IMR-90 (cell line): ENCODE results near the gene UST. TPM values are rescaled to one million over a fixed set of nuclear protein-coding genes. Genes with fewer than 3 reads are reported as not detected.
A peak's percentile ranks its signal among the peaks of the same experiment; 100 is the strongest.
"Not testable (repeated sequence)": the region's sequence is repeated elsewhere in the genome, so short reads cannot be mapped to it uniquely, and the experiment has no call there.

Experiments used
- ATAC-seq: fragments of 200-7000 bp; cut with Tn5 transposase; 2 replicates; pipeline ENCODE4 v1.9.1; 2020; ENCODE audit warnings: low read depth, mild to moderate bottlenecking, moderate library complexity
- BruUV-seq: library from RNA; stranded (reverse); fragments of 400-500 nt; replicated peaks from 2 replicates; lab custom pipeline; 2021; lab: Mats Ljungman, UMichigan
- CTCF ChIA-PET: fragments of 300-600 bp; formaldehyde crosslinking; extraction: SDS; loops from one replicate; lab custom pipeline; 2021; ENCODE audit warnings: antibody characterized with exemption; lab: Yijun Ruan, JAX
- POLR2A ChIA-PET: fragments of 300-600 bp; sonication (Branson Sonifier 250); formaldehyde crosslinking; loops from one replicate; lab custom pipeline; 2022; ENCODE audit warnings: antibody characterized with exemption; ENCODE audit not compliant: unreplicated experiment; lab: Charles Lee
- DNase-seq: peaks from one replicate; pipeline ENCODE4 v3.0.0; 2013
- H2AFZ ChIP-seq: replicated peaks from 2 replicates; pipeline ENCODE3; 2013; ENCODE audit warnings: low read length, mild to moderate bottlenecking; ENCODE audit not compliant: poor library complexity
- H2AK5ac ChIP-seq: 2 replicates; pipeline ENCODE4 v1.6.1; 2013; ENCODE audit warnings: low read depth, low read length, inconsistent platforms
- H2AK9ac ChIP-seq: replicated peaks from 2 replicates; pipeline ENCODE3; 2013; ENCODE audit warnings: mild to moderate bottlenecking, low read depth, low read length, moderate library complexity; ENCODE audit not compliant: poor library complexity
- H2BK120ac ChIP-seq: 2 replicates; pipeline ENCODE4 v1.6.1; 2013; ENCODE audit warnings: low read depth, low read length, inconsistent platforms
- H2BK15ac ChIP-seq: 3 replicates; pipeline ENCODE4 v1.6.1; 2013; ENCODE audit warnings: low read depth, low read length, inconsistent platforms
- H2BK20ac ChIP-seq: 2 replicates; pipeline ENCODE4 v1.6.1; 2013; ENCODE audit warnings: low read depth, mild to moderate bottlenecking, inconsistent platforms, low read length, moderate library complexity
- H2BK5ac ChIP-seq: 2 replicates; pipeline ENCODE4 v1.6.1; 2013; ENCODE audit warnings: mild to moderate bottlenecking, low read depth, low read length, inconsistent platforms; ENCODE audit not compliant: poor library complexity, severe bottlenecking
- H3K14ac ChIP-seq: replicated peaks from 2 replicates; pipeline ENCODE4 v1.6.1; 2013; ENCODE audit warnings: low read depth, low read length, inconsistent platforms
- H3K18ac ChIP-seq: 2 replicates; pipeline ENCODE4 v1.6.1; 2013; ENCODE audit warnings: low read depth, low read length, control low read depth
- H3K23ac ChIP-seq: 2 replicates; pipeline ENCODE4 v1.6.1; 2013; ENCODE audit warnings: low read depth, low read length, inconsistent platforms
- H3K27ac ChIP-seq: 2 replicates; pipeline ENCODE4 v1.5.1; 2013; ENCODE audit warnings: mild to moderate bottlenecking, control low read depth, low read length; ENCODE audit not compliant: insufficient read depth
- H3K27me3 ChIP-seq: 2 replicates; pipeline ENCODE4 v1.6.1; 2013; ENCODE audit warnings: low read length; ENCODE audit not compliant: control insufficient read depth, insufficient read depth
- H3K36me3 ChIP-seq: 2 replicates; pipeline ENCODE4 v1.6.1; 2013; ENCODE audit warnings: low read length, mixed read lengths; ENCODE audit not compliant: control insufficient read depth, insufficient read depth
- H3K4ac ChIP-seq: 2 replicates; pipeline ENCODE4 v1.6.1; 2013; ENCODE audit warnings: low read depth, low read length, inconsistent platforms
- H3K4me1 ChIP-seq: 2 replicates; pipeline ENCODE4 v1.6.1; 2013; ENCODE audit warnings: low read length, mixed read lengths; ENCODE audit not compliant: control insufficient read depth, insufficient read depth
- H3K4me2 ChIP-seq: 2 replicates; pipeline ENCODE4 v1.6.1; 2013; ENCODE audit warnings: low read depth, mild to moderate bottlenecking, control low read depth, low read length, moderate library complexity
- H3K4me3 ChIP-seq: 2 replicates; pipeline ENCODE4 v1.5.1; 2013; ENCODE audit warnings: low read depth, mild to moderate bottlenecking, control low read depth, low read length, moderate library complexity; ENCODE audit not compliant: insufficient read depth
- H3K56ac ChIP-seq: 2 replicates; pipeline ENCODE4 v1.6.1; 2013; ENCODE audit warnings: low read length, inconsistent platforms; ENCODE audit not compliant: insufficient read depth; ENCODE audit errors: extremely low read depth
- H3K79me1 ChIP-seq, 2 experiments: 2 replicates each; pipeline ENCODE4 v1.6.1; 2013; ENCODE audit warnings: low read length in 2 of 2, inconsistent platforms in 1 of 2, low read depth in 1 of 2
- H3K9ac ChIP-seq: 2 replicates; pipeline ENCODE4 v1.6.1; 2013; ENCODE audit warnings: low read depth, low read length, control low read depth
- H3K9me1 ChIP-seq: 2 replicates; pipeline ENCODE4 v1.6.1; 2013; ENCODE audit warnings: low read length, inconsistent platforms; ENCODE audit not compliant: insufficient read depth
- H3K9me3 ChIP-seq: 2 replicates; pipeline ENCODE4 v1.6.1; 2013; ENCODE audit warnings: low read length; ENCODE audit not compliant: control insufficient read depth, insufficient read depth
- H4K20me1 ChIP-seq: 2 replicates; pipeline ENCODE4 v1.6.1; 2013; ENCODE audit warnings: low read length, inconsistent platforms; ENCODE audit not compliant: insufficient read depth
- H4K5ac ChIP-seq: 2 replicates; pipeline ENCODE4 v1.6.1; 2013; ENCODE audit warnings: mild to moderate bottlenecking, low read depth, low read length, control low read depth
- H4K8ac ChIP-seq, 2 experiments: 2 replicates each; pipeline ENCODE4 v1.6.1; 2013; ENCODE audit warnings: low read depth in 2 of 2, low read length in 2 of 2, control low read depth in 1 of 2, inconsistent platforms in 1 of 2
- H4K91ac ChIP-seq: 2 replicates; pipeline ENCODE4 v1.6.1; 2013; ENCODE audit warnings: low read depth, low read length, inconsistent platforms; ENCODE audit not compliant: insufficient read depth
- BHLHE40 ChIP-seq: fragments of 150-350 bp; IDR thresholded peaks from 2 replicates; pipeline ENCODE4 v1.6.1; 2016; ENCODE audit warnings: mild to moderate bottlenecking, low read depth, low read length
- CEBPB ChIP-seq: IDR thresholded peaks from 2 replicates; pipeline ENCODE4 v1.6.1; 2012; ENCODE audit warnings: low read depth, low read length, improper control_type of control experiment
- CTCF ChIP-seq: conservative IDR thresholded peaks from 2 replicates; pipeline ENCODE4 v1.5.1; 2012; ENCODE audit warnings: mild to moderate bottlenecking, low read depth, low read length, improper control_type of control experiment
- MAFK ChIP-seq: IDR thresholded peaks from 2 replicates; pipeline ENCODE4 v1.6.1; 2012; ENCODE audit warnings: low read depth, low read length, improper control_type of control experiment
- MAZ ChIP-seq: IDR thresholded peaks from 2 replicates; pipeline ENCODE4 v1.6.1; 2012; ENCODE audit warnings: low read depth, mild to moderate bottlenecking, low read length, improper control_type of control experiment, moderate library complexity, borderline replicate concordance
- NFE2L2 ChIP-seq: fragments of 150-350 bp; IDR thresholded peaks from 2 replicates; pipeline ENCODE4 v1.6.1; 2016; ENCODE audit warnings: low read depth, mild to moderate bottlenecking, low read length
- POLR2A ChIP-seq: IDR thresholded peaks from 2 replicates; pipeline ENCODE4 v1.6.1; 2012; ENCODE audit warnings: mild to moderate bottlenecking, low read depth, low read length
- SMC3 ChIP-seq: fragments of 150-350 bp; IDR thresholded peaks from 2 replicates; pipeline ENCODE4 v1.6.1; 2016; ENCODE audit warnings: low read depth, mild to moderate bottlenecking, antibody characterized with exemption, low read length, moderate library complexity
- WGBS, 2 experiments: methylation state at CpG; one replicate each; pipeline versions ENCODE4 v1.1.5 to v1.1.7; 2013; ENCODE audit warnings: missing lambda C conversion rate in 2 of 2; ENCODE audit not compliant: insufficient read length in 1 of 2; ENCODE audit errors: extremely low coverage in 2 of 2; 5-methylcytosine and 5-hydroxymethylcytosine counted together
- dilution Hi-C: fragments of 300-500 bp; cut with HindIII; formaldehyde crosslinking; loops from one replicate; pipeline ENCODE4 v1.14.3; 2018; ENCODE audit warnings: low sequenced_read_pairs; ENCODE audit not compliant: unreplicated experiment
- in situ Hi-C: fragments of 300-500 bp; cut with MboI; formaldehyde crosslinking; loops from 3 replicates; pipeline ENCODE4 v1.14.3; 2019; ENCODE audit warnings: low sequenced_read_pairs, inconsistent platforms, mixed read lengths
- intact Hi-C: fragments of 100-400 bp; cut with micrococcal nuclease; formaldehyde crosslinking; loops from 2 replicates; pipeline ENCODE4 v1.10.0; 2022
- polyA plus RNA-seq, 3 experiments: library from polyadenylated mRNA; depleted of rRNA; stranded (reverse); fragments of >200 nt; gene quantifications; 2 replicates each; pipeline ENCODE4 v1.2.3, GENCODE V29; 2012; ENCODE audit warnings: low replicate concordance in 1 of 3
- total RNA-seq: library from RNA; depleted of rRNA; stranded (reverse); fragments of >200 nt; gene quantifications from 2 replicates; pipeline ENCODE4 v1.2.3, GENCODE V29; 2012

UST gene
- total and polyA plus RNA-seq, 2 of the 4 experiments (the other 2 are of a cell fraction) = 7.7 to 13.8 TPM

DNA sequence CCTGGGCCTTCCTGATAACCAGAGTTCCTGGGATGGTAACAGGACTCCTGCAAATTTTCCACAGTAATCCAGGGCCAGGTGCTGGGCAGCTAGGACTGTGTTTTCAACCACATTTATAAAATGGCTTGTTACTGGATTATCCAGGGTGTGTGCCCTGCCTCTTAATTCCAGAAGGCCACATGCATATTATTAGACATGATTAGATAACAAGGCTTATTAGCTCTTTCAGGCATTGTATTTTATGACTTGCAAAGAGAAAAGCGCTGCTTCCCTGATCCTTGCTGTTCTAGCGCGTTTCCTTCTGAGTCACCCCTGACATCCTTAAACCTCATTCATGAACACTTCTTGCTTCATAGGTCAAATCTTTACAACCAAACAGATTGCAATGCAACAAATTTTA, 208.6 kb downstream of the UST start:
- H2BK15ac ChIP-seq = no peak overlapping the region
- WGBS, 2 experiments = no CpG with 5 or more reads among the region's 3 CpGs
- POLR2A ChIA-PET = no interaction called here
- in situ Hi-C loops (no loop called here), intact Hi-C loops (loop anchor here (2.0 kb wide), 1 partner anchor 13 kb away; no protein-coding TSS in a partner anchor), dilution Hi-C loops (no loop called here)
- no peak overlapping the region for H3K9ac ChIP-seq
- H3K4ac ChIP-seq = no peak overlapping the region
- H2BK5ac ChIP-seq = no peak overlapping the region
- H3K14ac ChIP-seq = no peak overlapping the region
- no peaks in the 10 kb centered on the region for H3K9me1 ChIP-seq
- no peak overlapping the region for H3K4me3 ChIP-seq
- H2AFZ ChIP-seq = no peak overlapping the region
- no peak overlapping the region for H3K23ac ChIP-seq
- H2AK9ac ChIP-seq = no peak overlapping the region
- peak; percentile 51 for ATAC-seq
- H2AK5ac ChIP-seq = no peak overlapping the region
- no peak overlapping the region for H3K18ac ChIP-seq
- no peaks in the 10 kb centered on the region for H3K79me1 ChIP-seq
- no peak overlapping the region for H4K91ac ChIP-seq
- no peak overlapping the region for H4K5ac ChIP-seq
- no peak overlapping the region for H2BK20ac ChIP-seq
- no TSS peak for BruUV-seq
- CTCF ChIA-PET = interaction anchor here (0.8 kb wide), 1 partner anchor 80 kb away, joined by 3 read pairs; no protein-coding TSS in a partner anchor
- no peak overlapping the region for H3K4me2 ChIP-seq
- no peaks in the 10 kb centered on the region; the same call in 1 of the 2 replicates for H3K36me3 ChIP-seq
- no peak for TF ChIP-seq BHLHE40
- TF ChIP-seq MAZ = no peak
- TF ChIP-seq MAFK = no peak
- no peak for TF ChIP-seq POLR2A
- no peak for TF ChIP-seq SMC3
- TF ChIP-seq NFE2L2 = no peak
- no peak for TF ChIP-seq CTCF
- TF ChIP-seq CEBPB = peak; percentile 58
- peaks cover 9% of the 10 kb centered on the region for H3K4me1 ChIP-seq
- H4K20me1 ChIP-seq = no peaks in the 10 kb centered on the region
- H3K27ac ChIP-seq = no peak overlapping the region
- DNase-seq = peak; percentile 63
- H3K56ac ChIP-seq = no peak overlapping the region
- no peak overlapping the region for H2BK120ac ChIP-seq
- H4K8ac ChIP-seq = no peak overlapping the region
- H3K9me3 ChIP-seq = no peaks in the 10 kb centered on the region
- H3K27me3 ChIP-seq = no peaks in the 10 kb centered on the region

DNA sequence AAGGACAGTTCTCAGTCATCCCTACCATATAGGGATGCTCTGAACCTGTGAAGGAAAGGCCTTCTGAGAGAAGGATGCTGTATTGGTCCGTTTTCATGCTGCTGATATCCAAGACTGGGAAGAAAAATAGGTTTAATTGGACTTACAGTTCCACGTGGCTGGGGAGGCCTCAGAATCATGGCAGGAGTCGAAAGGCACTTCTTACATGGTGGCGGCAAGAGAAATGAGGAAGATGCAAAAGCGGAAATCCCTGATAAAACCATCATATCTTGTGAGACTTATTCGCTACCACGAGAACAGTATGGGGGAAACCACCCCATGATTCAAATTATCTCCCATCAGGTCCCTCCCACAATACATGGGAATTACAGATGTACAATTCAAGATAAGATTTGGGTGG, 209.3 kb downstream of the UST start:
- H3K9me1 ChIP-seq, dilution Hi-C loops, H3K4me2 ChIP-seq, H2AK5ac ChIP-seq, H2BK20ac ChIP-seq, CTCF ChIA-PET, H3K36me3 ChIP-seq, H4K91ac ChIP-seq, H3K79me1 ChIP-seq, POLR2A ChIA-PET, H3K18ac ChIP-seq, H3K4me3 ChIP-seq, intact Hi-C loops, H2BK120ac ChIP-seq, H3K9me3 ChIP-seq, H3K4me1 ChIP-seq, BruUV-seq, H2BK15ac ChIP-seq, H2AFZ ChIP-seq, ATAC-seq, H3K56ac ChIP-seq, H3K27me3 ChIP-seq, H4K8ac ChIP-seq, H2AK9ac ChIP-seq, H3K14ac ChIP-seq, H3K23ac ChIP-seq, H3K4ac ChIP-seq, DNase-seq, in situ Hi-C loops, H4K20me1 ChIP-seq, H3K27ac ChIP-seq, H4K5ac ChIP-seq, H3K9ac ChIP-seq, H2BK5ac ChIP-seq: not testable (repeated sequence)
- no CpG with 5 or more reads among the region's 7 CpGs for WGBS, 2 experiments
